ENCODE results near the gene MED13L.
A peak's percentile ranks its signal among the peaks of the same experiment; 100 is the strongest.

The MED13L gene

DNA sequence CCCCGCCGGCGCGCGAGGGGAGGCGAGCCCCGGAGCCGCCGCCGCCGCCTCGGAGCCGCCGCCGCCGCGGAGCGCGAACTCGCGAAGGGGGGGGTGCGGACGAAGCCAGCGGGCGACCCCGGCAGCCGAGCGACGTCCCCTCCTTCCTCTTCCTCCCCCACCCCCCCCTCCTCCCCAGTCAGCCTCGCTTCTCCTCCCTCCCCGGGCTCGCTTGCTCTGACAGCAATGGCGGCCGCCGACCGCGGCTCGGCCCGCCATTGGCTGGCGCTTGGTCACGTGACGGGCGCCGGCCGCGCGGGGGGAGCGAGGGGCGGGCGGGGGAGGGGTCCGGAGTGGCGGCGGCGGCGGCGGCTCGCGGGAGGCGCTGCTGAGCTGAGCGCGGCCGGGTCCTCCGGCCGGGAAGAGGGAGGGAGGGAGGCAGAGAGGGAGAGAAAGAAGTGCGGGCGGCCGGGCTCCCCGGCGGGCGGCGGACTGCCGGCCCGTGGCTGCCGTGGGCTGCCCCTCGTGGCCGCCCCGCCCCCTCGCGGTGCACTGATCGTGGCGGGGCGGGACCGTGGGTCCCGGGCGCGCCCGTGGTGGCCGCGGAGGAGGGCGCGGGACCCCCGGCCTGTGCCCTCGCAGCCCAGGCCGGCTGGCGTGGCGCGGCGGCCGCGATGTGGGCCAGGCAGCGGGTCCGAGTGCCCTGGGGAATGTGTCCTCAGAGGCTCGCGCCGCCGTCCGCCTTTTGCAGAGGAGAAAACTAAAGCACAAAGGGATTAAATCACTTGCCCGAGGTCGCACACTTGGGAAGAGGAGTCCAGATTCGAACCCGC is at the start of gene MED13L:
MED13L (minus strand) TSS at position 227 of the 812 bp plus-strand sequence. CDS start 562 bp downstream, outside the sequence.
- no peak for DNase-seq (ENCODE audit: low read depth)

DNA sequence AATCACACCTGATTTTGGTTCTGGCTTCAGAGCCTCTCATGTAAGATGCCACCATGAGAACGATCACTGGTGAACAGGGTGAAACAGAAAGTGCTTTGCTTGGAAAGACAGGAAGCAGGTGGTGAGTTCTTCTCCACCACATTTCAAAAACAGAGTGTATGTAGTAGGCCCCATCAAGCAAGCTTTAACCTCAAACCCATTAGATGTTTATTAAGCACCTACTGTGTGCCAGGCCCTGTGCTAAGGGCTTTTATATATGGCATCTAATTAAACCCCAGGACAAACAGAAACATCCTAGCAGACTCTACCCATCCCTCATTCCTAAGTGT is 47.8 kb upstream of the MED13L start:
- DNase-seq (ENCODE audit: low read depth) = no peak

- no peak for DNase-seq (ENCODE audit: low read depth)
These were observed 47.3 kb upstream of the MED13L start for GRCh38 chr12:116324654-116325335.

- no peak for DNase-seq (ENCODE audit: low read depth)
These were observed 46.2 kb upstream of the MED13L start for GRCh38 chr12:116323406-116324386.

- DNase-seq (ENCODE audit: low read depth) = no peak
These were observed 44.4 kb upstream of the MED13L start for GRCh38 chr12:116321913-116322312.

DNA sequence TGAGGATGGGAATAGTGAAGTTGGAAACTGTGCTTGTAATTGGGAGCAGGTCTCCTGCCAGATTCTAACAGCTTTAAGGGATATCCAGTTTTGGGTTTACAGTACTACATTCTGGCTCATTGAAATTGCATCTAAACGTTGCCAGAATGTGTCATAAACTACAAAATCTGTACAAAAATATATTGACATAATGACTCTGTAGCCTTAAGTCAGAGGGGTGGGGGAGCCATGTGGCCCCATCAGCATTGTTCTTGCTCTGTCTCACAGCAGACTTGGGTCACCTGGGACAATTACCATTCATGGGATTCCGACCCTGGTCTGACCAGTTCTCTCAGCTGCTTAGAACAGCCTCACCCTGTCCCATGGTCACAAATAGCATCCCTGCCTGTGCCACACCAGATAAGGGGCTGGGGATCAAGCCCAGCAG is 43.3 kb upstream of the MED13L start:
- no peak for DNase-seq (ENCODE audit: low read depth)

GRCh38 chr12:116319898-116320621 is 42.6 kb upstream of the MED13L start:
- peak; percentile 94 for DNase-seq (ENCODE audit: low read depth)

GRCh38 chr12:116319233-116319897 is 41.9 kb upstream of the MED13L start:
- DNase-seq (ENCODE audit: low read depth) = no peak

DNA sequence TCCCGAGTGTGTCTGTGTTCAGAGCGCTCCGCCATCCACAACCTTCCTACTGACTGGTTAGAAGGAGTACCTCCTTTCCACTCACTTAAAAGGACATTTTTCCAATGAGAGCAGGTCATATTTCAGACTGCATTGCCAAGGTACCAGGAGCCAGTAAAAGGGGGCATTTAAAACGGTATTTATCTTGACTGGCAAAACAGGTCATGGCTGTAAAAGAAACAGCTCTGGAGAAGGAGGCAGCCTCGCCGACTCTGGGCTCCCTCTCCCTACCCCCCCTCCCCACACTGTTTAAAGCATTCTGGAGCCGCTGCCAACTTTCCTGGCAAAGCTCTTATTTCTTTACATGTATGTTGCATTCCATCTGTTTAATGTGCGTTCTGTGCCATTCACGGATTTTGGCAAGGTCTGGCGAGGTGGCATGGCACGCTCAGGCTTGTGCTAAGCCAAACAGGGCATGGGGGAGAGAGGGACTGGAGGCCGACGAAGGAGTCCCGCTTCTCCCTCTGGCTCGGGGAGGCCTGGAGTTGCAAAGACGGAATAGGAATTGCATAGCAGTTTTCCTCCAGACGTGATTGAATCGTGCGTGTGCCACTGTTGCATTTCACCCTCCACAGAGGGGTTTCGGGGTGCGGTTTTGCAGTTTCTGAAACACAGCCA is 41.2 kb upstream of the MED13L start:
- DNase-seq (ENCODE audit: low read depth) = no peak

- DNase-seq (ENCODE audit: low read depth) = no peak
These were observed 40.6 kb upstream of the MED13L start for GRCh38 chr12:116317986-116318575.

DNA sequence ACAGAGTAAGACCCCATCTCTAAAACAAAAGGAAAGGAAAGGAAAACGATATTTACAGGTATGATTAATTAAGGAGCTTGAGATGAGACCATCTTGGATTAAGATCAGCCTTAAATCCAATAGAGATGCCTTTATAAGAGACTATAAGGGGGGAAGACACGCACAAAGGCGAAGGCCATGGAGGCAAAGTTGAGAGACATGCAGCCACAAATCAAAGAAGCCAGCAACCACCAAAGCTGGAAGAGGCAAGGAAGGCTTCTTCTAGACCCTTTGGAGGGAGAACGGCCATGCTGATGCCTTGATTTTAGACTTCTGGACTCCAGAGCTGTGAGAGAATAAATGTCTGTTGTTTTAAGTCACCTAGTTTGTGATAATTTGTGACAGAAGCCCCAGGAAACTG is 39.6 kb upstream of the MED13L start:
- DNase-seq (ENCODE audit: low read depth) = no peak

- DNase-seq (ENCODE audit: low read depth) = no peak
These were observed 37.0 kb upstream of the MED13L start for GRCh38 chr12:116314477-116314876.

GRCh38 chr12:116313194-116313927 is 35.9 kb upstream of the MED13L start:
- no peak for DNase-seq (ENCODE audit: low read depth)

GRCh38 chr12:116310082-116310481 is 32.6 kb upstream of the MED13L start:
- DNase-seq (ENCODE audit: low read depth) = no peak

DNA sequence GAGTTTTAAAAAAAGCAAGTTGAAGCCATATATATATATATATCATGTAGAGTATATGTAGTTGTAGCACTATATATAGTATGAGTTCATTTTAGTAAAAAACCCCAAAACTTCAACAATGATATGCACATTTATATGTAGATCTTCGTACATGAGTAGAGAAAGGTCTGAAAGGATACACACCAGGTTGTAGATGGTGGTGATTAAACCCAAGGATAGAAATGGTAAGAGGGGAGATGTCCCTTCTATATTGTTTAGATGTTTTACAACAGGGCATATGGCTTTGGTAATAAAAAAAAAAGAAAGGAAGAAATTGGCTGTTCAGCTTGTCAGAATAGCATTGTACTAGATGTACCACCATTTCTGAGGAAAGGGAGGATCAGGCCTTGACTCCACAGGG is 31.9 kb upstream of the MED13L start:
- no peak for DNase-seq (ENCODE audit: low read depth)

DNA sequence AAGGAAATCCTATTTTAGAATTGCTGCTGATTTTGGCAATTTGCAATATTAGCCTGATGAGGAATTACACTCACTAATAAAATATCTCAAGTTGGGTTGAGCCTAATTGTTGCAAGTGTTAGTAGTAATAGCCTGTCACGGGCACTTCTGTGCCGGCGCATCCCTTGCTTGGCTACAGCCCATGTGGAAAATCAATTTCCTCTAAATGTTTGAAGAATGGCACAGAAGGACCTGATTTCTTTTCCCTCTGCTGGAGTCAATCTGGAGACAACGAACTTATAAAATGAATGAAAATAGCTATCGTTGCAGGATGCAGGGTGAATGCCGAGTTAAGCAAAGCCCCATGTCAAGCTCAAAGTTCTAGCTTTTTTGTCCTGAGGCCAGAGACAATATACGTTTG is 31.2 kb upstream of the MED13L start:
- DNase-seq (ENCODE audit: low read depth) = no peak

- no peak for DNase-seq (ENCODE audit: low read depth)
These were observed 29.5 kb upstream of the MED13L start for GRCh38 chr12:116306968-116307367.

DNA sequence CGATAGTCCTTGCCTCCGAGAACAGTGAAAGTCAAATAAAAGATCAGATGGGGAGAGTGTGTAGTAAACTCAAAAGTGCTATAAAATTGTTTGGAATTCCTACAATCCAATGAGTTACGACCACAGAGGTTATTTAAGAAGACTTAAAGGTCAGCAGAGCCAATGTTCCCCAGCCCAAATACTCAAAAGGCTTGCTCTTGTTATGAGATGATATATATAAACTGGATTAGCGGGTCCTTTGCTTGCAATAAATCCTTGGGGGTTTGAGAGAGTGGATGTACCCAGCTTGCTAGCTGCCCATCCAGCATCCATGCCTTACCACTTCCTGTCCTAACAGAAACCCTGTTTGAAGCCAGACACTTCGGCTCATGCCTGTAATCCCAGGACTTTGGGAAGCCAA is 29.0 kb upstream of the MED13L start:
- DNase-seq (ENCODE audit: low read depth) = no peak

GRCh38 chr12:116304621-116305020 is 27.1 kb upstream of the MED13L start:
- DNase-seq (ENCODE audit: low read depth) = no peak

- peak; percentile 41 for DNase-seq (ENCODE audit: low read depth)
These were observed 26.4 kb upstream of the MED13L start for GRCh38 chr12:116303929-116304328.

Data from GM04503 (cell line).